Rectal smooth muscle tissue (tissue), 1 donor: ENCODE measurements around the gene MS4A7.

Experiments
- H3K27ac ChIP-seq: one replicate; pipeline ENCODE4 v1.7.0; 2013; ENCODE audit warnings: low read depth, low read length, inconsistent platforms
- H3K27me3 ChIP-seq: one replicate; pipeline ENCODE4 v1.7.0; 2013; ENCODE audit warnings: low read length; ENCODE audit not compliant: control insufficient read depth, insufficient read depth
- H3K36me3 ChIP-seq: one replicate; pipeline ENCODE4 v1.7.0; 2013; ENCODE audit warnings: low read length; ENCODE audit not compliant: control insufficient read depth, insufficient read depth
- H3K4me1 ChIP-seq: one replicate; pipeline ENCODE4 v1.7.0; 2013; ENCODE audit warnings: low read length; ENCODE audit not compliant: control insufficient read depth, insufficient read depth
- H3K4me3 ChIP-seq: one replicate; pipeline ENCODE4 v1.7.0; 2013; ENCODE audit warnings: low read length
- H3K9ac ChIP-seq: one replicate; pipeline ENCODE4 v1.7.0; 2013; ENCODE audit warnings: low read length

The MS4A7 gene

GRCh38 chr11:60428517-60428916 lies 50.2 kb downstream of the MS4A7 start:
- no peaks in the 10 kb centered on the region for H3K4me1 ChIP-seq
- no peak overlapping the region for H3K4me3 ChIP-seq

GRCh38 chr11:60429272-60429671 lies 50.9 kb downstream of the MS4A7 start, which contains the start of gene MS4A5:
Gene MS4A5, plus strand, starts transcription at chr11:60429572. Its CDS starts 103 bp downstream, at chr11:60429675.
- Histone ChIP-seq H3K27ac (no peak within 1 kb of the TSS), H3K36me3 (no peaks in the 10 kb centered on the region), H3K4me1 (no peaks in the 10 kb centered on the region), H3K4me3 (no peak within 1 kb of the TSS), H3K27me3 (no peaks in the 10 kb centered on the region), H3K9ac (no peak within 1 kb of the TSS)

More at GRCh38 chr11:60428517-60428916, 50.2 kb downstream of the MS4A7 start:
- Histone ChIP-seq H3K27me3 (no peaks in the 10 kb centered on the region), H3K27ac (no peak overlapping the region), H3K9ac (no peak overlapping the region), H3K36me3 (no peaks in the 10 kb centered on the region)

- no peaks in the 10 kb centered on the region for H3K36me3 ChIP-seq
- no peaks in the 10 kb centered on the region for H3K4me1 ChIP-seq
- H3K4me3 ChIP-seq: no peak overlapping the region
- H3K27me3 ChIP-seq: no peaks in the 10 kb centered on the region
- H3K27ac ChIP-seq: no peak overlapping the region
- no peak overlapping the region for H3K9ac ChIP-seq
These were observed 52.9 kb downstream of the MS4A7 start for GRCh38 chr11:60431251-60431650.

GRCh38 chr11:60433401-60433800 lies 55.1 kb downstream of the MS4A7 start:
- Histone ChIP-seq H3K4me1 (no peaks in the 10 kb centered on the region), H3K27me3 (no peaks in the 10 kb centered on the region), H3K36me3 (no peaks in the 10 kb centered on the region), H3K4me3 (no peak overlapping the region), H3K27ac (no peak overlapping the region), H3K9ac (no peak overlapping the region)
